BJ (cell line): ENCODE measurements around the gene APOA1. TPM values are rescaled to one million over a fixed set of nuclear protein-coding genes. Genes with fewer than 3 reads are reported as not detected.
A peak's percentile ranks its signal among the peaks of the same experiment; 100 is the strongest.

Source experiments
- CTCF ChIA-PET: fragments of 350-600 bp; formaldehyde crosslinking; extraction: SDS; loops from one replicate; lab custom pipeline; 2021; ENCODE audit warnings: antibody characterized with exemption, inconsistent platforms; lab: Yijun Ruan, JAX
- POLR2A ChIA-PET: fragments of 300-600 bp; sonication (Branson Sonifier 250); formaldehyde crosslinking; extraction: SDS; loops from one replicate; lab custom pipeline; 2021; ENCODE audit warnings: antibody characterized with exemption; lab: Charles Lee
- DNase-seq: peaks from one replicate; pipeline ENCODE4 v3.0.0-alpha.2; 2011; ENCODE audit warnings: low read depth
- H3K27me3 ChIP-seq: 2 replicates; pipeline ENCODE4 v1.6.0; 2011; ENCODE audit warnings: low read length; ENCODE audit not compliant: control insufficient read depth, insufficient read depth
- H3K36me3 ChIP-seq: 2 replicates; pipeline ENCODE4 v1.5.1; 2011; ENCODE audit warnings: low read length; ENCODE audit not compliant: control insufficient read depth, insufficient read depth
- H3K4me3 ChIP-seq: 2 replicates; pipeline ENCODE4 v1.5.1; 2011; ENCODE audit warnings: low read depth, mild to moderate bottlenecking, control low read depth, low read length
- CTCF ChIP-seq: IDR thresholded peaks from 2 replicates; pipeline ENCODE4 v1.5.1; 2011; ENCODE audit warnings: low read depth, mild to moderate bottlenecking, control low read depth, inconsistent platforms, low read length, moderate library complexity; ENCODE audit not compliant: insufficient read depth
- polyA plus RNA-seq: library from polyadenylated mRNA; depleted of rRNA; stranded (reverse); fragments of >200 nt; gene quantifications from 2 replicates; pipeline ENCODE4 v1.2.3, GENCODE V29; 2011

The APOA1 gene
- polyA plus RNA-seq, 1 experiment: not detected

GRCh38 chr11:116856423-116856822, 19.0 kb upstream of the APOA1 start:
- H3K4me3 ChIP-seq: no peak overlapping the region
- peaks cover 9% of the 10 kb centered on the region for H3K36me3 ChIP-seq
- TF ChIP-seq CTCF: no peak
- CTCF ChIA-PET: interaction anchor here (1.0 to 1.6 kb wide), 2 partner anchors 20 to 64 kb away, joined by 4 read pairs; no protein-coding TSS in a partner anchor
- H3K27me3 ChIP-seq: no peaks in the 10 kb centered on the region
- DNase-seq: no peak
- POLR2A ChIA-PET: no interaction called here

GRCh38 chr11:116855413-116855812, 18.0 kb upstream of the APOA1 start:
- POLR2A ChIA-PET: no interaction called here
- Histone ChIP-seq H3K4me3 (no peak overlapping the region), H3K36me3 (peaks cover 9% of the 10 kb centered on the region), H3K27me3 (no peaks in the 10 kb centered on the region)
- CTCF ChIA-PET: no interaction called here
- DNase-seq: no peak
- TF ChIP-seq CTCF: no peak

GRCh38 chr11:116853461-116854073, 16.1 kb upstream of the APOA1 start:
- Histone ChIP-seq H3K4me3 (no peak overlapping the region), H3K36me3 (peaks cover 5% of the 10 kb centered on the region), H3K27me3 (no peaks in the 10 kb centered on the region)
- ChIA-PET POLR2A (interaction anchor here (1.0 kb wide), 1 partner anchor 66 kb away, joined by 4 read pairs; the partner anchor contains the start of gene ZPR1), CTCF (interaction anchor here (1.0 to 3.2 kb wide), 7 partner anchors 12 to 253 kb away, joined by 3 to 19 read pairs (median 5); partner anchors contain the start of gene APOA1)
- no peak for TF ChIP-seq CTCF
- DNase-seq: peak; percentile 87

GRCh38 chr11:116852261-116853031, 15.0 kb upstream of the APOA1 start:
- POLR2A ChIA-PET: no interaction called here
- no peak overlapping the region for H3K4me3 ChIP-seq
- TF ChIP-seq CTCF: no peak

GRCh38 chr11:116851626-116852025, 14.2 kb upstream of the APOA1 start:
- no peak for DNase-seq
- TF ChIP-seq CTCF: no peak
- H3K27me3 ChIP-seq: no peaks in the 10 kb centered on the region
- peaks cover 8% of the 10 kb centered on the region for H3K36me3 ChIP-seq
- no peak overlapping the region for H3K4me3 ChIP-seq
- ChIA-PET CTCF (interaction anchor here (1.9 to 3.2 kb wide), 5 partner anchors 14 to 255 kb away, joined by 5 to 19 read pairs (median 9); partner anchors contain the start of genes APOA1 and APOA5), POLR2A (no interaction called here)

More at GRCh38 chr11:116852261-116853031, 15.0 kb upstream of the APOA1 start:
- Histone ChIP-seq H3K36me3 (peaks cover 3% of the 10 kb centered on the region), H3K27me3 (no peaks in the 10 kb centered on the region)
- CTCF ChIA-PET: interaction anchor here (1.6 to 3.2 kb wide), 5 partner anchors 14 to 254 kb away, joined by 4 to 19 read pairs (median 9); partner anchors contain the start of gene APOA1
- peak; percentile 55 for DNase-seq
